Measurements from ENCODE around the gene AIF1.

AIF1 gene

GRCh38 chr6:31663126-31663960, 48.3 kb downstream of the AIF1 start:
- in situ Hi-C loops (cut with HindIII; ENCODE audit: low sequenced_read_pairs): no loop called here

GRCh38 chr6:31663961-31664789, 49.1 kb downstream of the AIF1 start:
- in situ Hi-C loops (cut with HindIII; ENCODE audit: low sequenced_read_pairs): no loop called here

- in situ Hi-C loops (cut with HindIII; ENCODE audit: low sequenced_read_pairs): no loop called here
Observed at GRCh38 chr6:31664790-31665500, 49.9 kb downstream of the AIF1 start, which contains the start of gene GPANK1. Gene GPANK1 (minus strand): TSS chr6:31664997. CDS start chr6:31664478, 519 bp downstream.

GRCh38 chr6:31665501-31666336, 50.7 kb downstream of the AIF1 start, which contains the start of gene CSNK2B:
Gene CSNK2B (plus strand): TSS chr6:31666080. CDS start chr6:31666832, 752 bp downstream.
- in situ Hi-C loops (cut with HindIII; ENCODE audit: low sequenced_read_pairs): no loop called here

GRCh38 chr6:31666337-31666965, 51.4 kb downstream of the AIF1 start:
- in situ Hi-C loops (cut with HindIII; ENCODE audit: low sequenced_read_pairs): no loop called here

All from DLD1 (cell line).